Natural killer cell (primary cell): ENCODE results near the gene MYO1D. TPM values are rescaled to one million over a fixed set of nuclear protein-coding genes. Genes with fewer than 3 reads are reported as not detected.

Experiments used
- ATAC-seq, 3 donors: fragments of 150-1000 bp in 2 of 3; fragments of 200-7000 bp in 1 of 3; cut with Tn5 transposase; 1 replicate in 1 of 3; 2 replicates in 2 of 3; pipeline ENCODE4 v1.10.0; 2021; ENCODE audit warnings: mild to moderate bottlenecking in 2 of 3, moderate library complexity in 2 of 3
- DNase-seq, 2 donors: peaks; one replicate each; pipeline versions ENCODE4 v3.0.0 to v3.0.0-alpha.2; 2013 to 2021; ENCODE audit warnings: mixed read lengths in 1 of 2
- H3K27ac ChIP-seq: one replicate; pipeline ENCODE4 v1.5.1; 2013; ENCODE audit warnings: mild to moderate bottlenecking, low read length
- H3K27me3 ChIP-seq: one replicate; pipeline ENCODE4 v1.6.1; 2013; ENCODE audit warnings: low read length; ENCODE audit not compliant: control insufficient read depth, insufficient read depth
- H3K36me3 ChIP-seq: one replicate; pipeline ENCODE4 v1.6.1; 2013; ENCODE audit warnings: low read length; ENCODE audit not compliant: control insufficient read depth, insufficient read depth
- H3K4me1 ChIP-seq: one replicate; pipeline ENCODE4 v1.6.1; 2013; ENCODE audit warnings: low read length; ENCODE audit not compliant: control insufficient read depth, insufficient read depth
- H3K4me3 ChIP-seq: one replicate; pipeline ENCODE4 v1.5.1; 2013; ENCODE audit warnings: low read length
- H3K9me3 ChIP-seq: one replicate; pipeline ENCODE4 v1.6.1; 2013; ENCODE audit warnings: low read length; ENCODE audit not compliant: control insufficient read depth, insufficient read depth
- H3K27ac Mint-ChIP-seq, 2 donors: one replicate each; pipeline ENCODE4 v1.8.0; 2022; ENCODE audit warnings: mild to moderate bottlenecking in 2 of 2, mixed read lengths in 2 of 2, moderate library complexity in 1 of 2
- H3K27me3 Mint-ChIP-seq, 2 donors: one replicate each; pipeline ENCODE4 v1.8.0; 2022; ENCODE audit warnings: low read depth in 2 of 2, mixed read lengths in 2 of 2
- H3K36me3 Mint-ChIP-seq: one replicate; pipeline ENCODE4 v1.8.0; 2022; ENCODE audit warnings: mixed read lengths
- H3K4me1 Mint-ChIP-seq, 2 donors: one replicate each; pipeline ENCODE4 v1.8.0; 2022; ENCODE audit warnings: mixed read lengths in 2 of 2
- H3K4me3 Mint-ChIP-seq: one replicate; pipeline ENCODE4 v1.8.0; 2022; ENCODE audit warnings: mild to moderate bottlenecking, moderate library complexity, mixed read lengths
- H3K9me3 Mint-ChIP-seq, 2 donors: one replicate each; pipeline ENCODE4 v1.8.0; 2022; ENCODE audit warnings: mixed read lengths in 2 of 2
- WGBS: methylation state at CpG from one replicate; pipeline ENCODE4 v1.1.7; 2013; ENCODE audit warnings: missing lambda C conversion rate; ENCODE audit not compliant: insufficient coverage; 5-methylcytosine and 5-hydroxymethylcytosine counted together
- intact Hi-C: fragments of 100-400 bp; cut with micrococcal nuclease; formaldehyde crosslinking; loops from one replicate; pipeline ENCODE4 v1.14.2; 2022
- total RNA-seq, 4 donors: library from RNA; stranded (reverse); fragments of 120-200 nt in 1 of 4; gene quantifications; one replicate each; pipeline versions ENCODE4 v1.2.3 to v1.2.4, GENCODE V29; 2013 to 2022
- TF ChIP-seq, protein P1 (sequence below): fragments of 200-600 bp; IDR thresholded peaks from one replicate; pipeline ENCODE4 v1.8.0; 2022; ENCODE audit warnings: antibody characterized with exemption

MYO1D gene
- total RNA-seq, 3 donors from 2014 or later (not counting 1 experiment from before 2014, with no cell fraction given): 6.8 to 20.2 (median 10.5) TPM

- intact Hi-C loops: loop anchor here (2.0 kb wide), 1 partner anchor 34 kb away; the partner anchor contains the start of gene CDK5R1
- H3K36me3 ChIP-seq: no peaks in the 10 kb centered on the region
- no peaks in the 10 kb centered on the region for H3K9me3 ChIP-seq
- H3K4me1 ChIP-seq: peaks cover 90% of the 10 kb centered on the region
- peak overlapping the region; percentile 91 for H3K27ac ChIP-seq
- H3K27me3 Mint-ChIP-seq: no peaks in the 10 kb centered on the region
- WGBS: 98% methylated on average over 9 of the region's 9 CpGs
- ATAC-seq (no peak), DNase-seq (no peak)
- H3K9me3 Mint-ChIP-seq: no peaks in the 10 kb centered on the region
- H3K4me3 Mint-ChIP-seq: peak overlapping the region; percentile 90
- H3K27me3 ChIP-seq: no peaks in the 10 kb centered on the region
- peak overlapping the region; percentile 91 to 98 for H3K27ac Mint-ChIP-seq
- H3K4me1 Mint-ChIP-seq: peaks cover 81 to 84% of the 10 kb centered on the region in 2 donors
- TF ChIP-seq, protein P1, sequence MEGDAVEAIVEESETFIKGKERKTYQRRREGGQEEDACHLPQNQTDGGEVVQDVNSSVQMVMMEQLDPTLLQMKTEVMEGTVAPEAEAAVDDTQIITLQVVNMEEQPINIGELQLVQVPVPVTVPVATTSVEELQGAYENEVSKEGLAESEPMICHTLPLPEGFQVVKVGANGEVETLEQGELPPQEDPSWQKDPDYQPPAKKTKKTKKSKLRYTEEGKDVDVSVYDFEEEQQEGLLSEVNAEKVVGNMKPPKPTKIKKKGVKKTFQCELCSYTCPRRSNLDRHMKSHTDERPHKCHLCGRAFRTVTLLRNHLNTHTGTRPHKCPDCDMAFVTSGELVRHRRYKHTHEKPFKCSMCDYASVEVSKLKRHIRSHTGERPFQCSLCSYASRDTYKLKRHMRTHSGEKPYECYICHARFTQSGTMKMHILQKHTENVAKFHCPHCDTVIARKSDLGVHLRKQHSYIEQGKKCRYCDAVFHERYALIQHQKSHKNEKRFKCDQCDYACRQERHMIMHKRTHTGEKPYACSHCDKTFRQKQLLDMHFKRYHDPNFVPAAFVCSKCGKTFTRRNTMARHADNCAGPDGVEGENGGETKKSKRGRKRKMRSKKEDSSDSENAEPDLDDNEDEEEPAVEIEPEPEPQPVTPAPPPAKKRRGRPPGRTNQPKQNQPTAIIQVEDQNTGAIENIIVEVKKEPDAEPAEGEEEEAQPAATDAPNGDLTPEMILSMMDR: no peak
- no peaks in the 10 kb centered on the region for H3K36me3 Mint-ChIP-seq
- no peak overlapping the region for H3K4me3 ChIP-seq
Observed at GRCh38 chr17:32520737-32521404, 356.1 kb downstream of the MYO1D start.

DNA sequence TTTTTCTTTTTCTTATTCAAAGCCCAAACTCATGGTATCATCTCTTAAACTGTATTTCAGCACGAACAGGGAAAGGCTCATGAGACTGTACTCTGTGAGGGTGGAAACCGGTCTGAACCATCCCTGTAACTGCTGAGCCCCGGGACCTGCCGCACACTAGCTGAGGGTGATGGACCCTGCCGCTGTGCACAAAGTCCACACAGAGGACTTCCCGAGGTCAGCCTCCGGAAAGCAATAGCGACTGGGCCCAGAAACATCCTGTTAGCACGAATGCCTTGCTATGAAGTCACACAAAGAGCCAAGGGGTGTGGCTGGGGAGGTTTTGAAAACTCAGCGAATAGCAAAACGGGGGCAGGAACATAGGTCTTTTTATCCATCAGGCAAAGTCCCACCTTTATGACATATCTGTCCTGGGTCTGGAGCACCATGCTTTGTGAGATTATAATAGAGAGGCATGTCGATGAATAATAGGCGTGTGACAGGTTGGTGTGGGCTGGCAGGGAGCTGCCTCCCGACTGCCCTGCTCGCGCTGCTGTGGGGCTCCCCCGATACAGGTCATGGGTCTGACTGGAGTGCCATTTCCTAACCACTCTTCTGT is 356.7 kb downstream of the MYO1D start:
- peaks cover 92% of the 10 kb centered on the region for H3K4me1 ChIP-seq
- H3K9me3 ChIP-seq: no peaks in the 10 kb centered on the region
- Mint-ChIP-seq H3K9me3 (no peaks in the 10 kb centered on the region), H3K4me3 (peak overlapping the region; percentile 90), H3K27me3 (no peaks in the 10 kb centered on the region), H3K36me3 (no peaks in the 10 kb centered on the region), H3K27ac (peak overlapping the region; percentile 91 to 98), H3K4me1 (peaks cover 83 to 87% of the 10 kb centered on the region in 2 donors)
- ATAC-seq: peak; percentile 48 to 61 (median 54)
- intact Hi-C loops: loop anchor here (2.0 kb wide), 1 partner anchor 33 kb away; the partner anchor contains the start of gene CDK5R1
- peak; percentile 62 to 82 for DNase-seq
- peak overlapping the region; percentile 91 for H3K27ac ChIP-seq
- H3K36me3 ChIP-seq: no peaks in the 10 kb centered on the region
- 21% methylated on average over 17 of the region's 17 CpGs for WGBS
- H3K4me3 ChIP-seq: peak overlapping the region; percentile 24
- TF ChIP-seq, protein P1: no peak
- H3K27me3 ChIP-seq: no peaks in the 10 kb centered on the region

- H3K36me3 ChIP-seq: no peaks in the 10 kb centered on the region
- H3K27ac ChIP-seq: peak overlapping the region; percentile 91
- Mint-ChIP-seq H3K9me3 (no peaks in the 10 kb centered on the region), H3K36me3 (no peaks in the 10 kb centered on the region), H3K4me3 (peak overlapping the region; percentile 90), H3K4me1 (peaks cover 80 to 82% of the 10 kb centered on the region in 2 donors), H3K27me3 (no peaks in the 10 kb centered on the region), H3K27ac (peak overlapping the region; percentile 91 to 98)
- peak overlapping the region; percentile 24 for H3K4me3 ChIP-seq
- H3K9me3 ChIP-seq: no peaks in the 10 kb centered on the region
- peaks cover 88% of the 10 kb centered on the region for H3K4me1 ChIP-seq
- DNase-seq (peak; percentile 69 to 85), ATAC-seq (peak; percentile 49 to 71 (median 64))
- intact Hi-C loops: loop anchor here (2.0 to 5.0 kb wide), 2 partner anchors 33 kb away; partner anchors contain the start of gene CDK5R1
- H3K27me3 ChIP-seq: no peaks in the 10 kb centered on the region
- TF ChIP-seq, protein P1: no peak
- WGBS: under 1% methylated on average over 60 of the region's 61 CpGs
Observed at GRCh38 chr17:32519228-32520103, 357.5 kb downstream of the MYO1D start.
